ENCODE measurements around the gene HBG2.
A peak's percentile ranks its signal among the peaks of the same experiment; 100 is the strongest.

Gene HBG2

DNA sequence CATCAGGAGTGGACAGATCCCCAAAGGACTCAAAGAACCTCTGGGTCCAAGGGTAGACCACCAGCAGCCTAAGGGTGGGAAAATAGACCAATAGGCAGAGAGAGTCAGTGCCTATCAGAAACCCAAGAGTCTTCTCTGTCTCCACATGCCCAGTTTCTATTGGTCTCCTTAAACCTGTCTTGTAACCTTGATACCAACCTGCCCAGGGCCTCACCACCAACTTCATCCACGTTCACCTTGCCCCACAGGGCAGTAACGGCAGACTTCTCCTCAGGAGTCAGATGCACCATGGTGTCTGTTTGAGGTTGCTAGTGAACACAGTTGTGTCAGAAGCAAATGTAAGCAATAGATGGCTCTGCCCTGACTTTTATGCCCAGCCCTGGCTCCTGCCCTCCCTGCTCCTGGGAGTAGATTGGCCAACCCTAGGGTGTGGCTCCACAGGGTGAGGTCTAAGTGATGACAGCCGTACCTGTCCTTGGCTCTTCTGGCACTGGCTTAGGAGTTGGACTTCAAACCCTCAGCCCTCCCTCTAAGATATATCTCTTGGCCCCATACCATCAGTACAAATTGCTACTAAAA lies 27.8 kb downstream of the HBG2 start, which contains the start of gene HBB:
Gene HBB (minus strand): TSS at position 340 of the 579 bp plus-strand sequence. CDS start 50 bp downstream, at position 290.
- no peak for DNase-seq

DNA sequence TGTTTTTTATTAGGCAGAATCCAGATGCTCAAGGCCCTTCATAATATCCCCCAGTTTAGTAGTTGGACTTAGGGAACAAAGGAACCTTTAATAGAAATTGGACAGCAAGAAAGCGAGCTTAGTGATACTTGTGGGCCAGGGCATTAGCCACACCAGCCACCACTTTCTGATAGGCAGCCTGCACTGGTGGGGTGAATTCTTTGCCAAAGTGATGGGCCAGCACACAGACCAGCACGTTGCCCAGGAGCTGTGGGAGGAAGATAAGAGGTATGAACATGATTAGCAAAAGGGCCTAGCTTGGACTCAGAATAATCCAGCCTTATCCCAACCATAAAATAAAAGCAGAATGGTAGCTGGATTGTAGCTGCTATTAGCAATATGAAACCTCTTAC lies 29.1 kb downstream of the HBG2 start:
- DNase-seq = no peak

DNA sequence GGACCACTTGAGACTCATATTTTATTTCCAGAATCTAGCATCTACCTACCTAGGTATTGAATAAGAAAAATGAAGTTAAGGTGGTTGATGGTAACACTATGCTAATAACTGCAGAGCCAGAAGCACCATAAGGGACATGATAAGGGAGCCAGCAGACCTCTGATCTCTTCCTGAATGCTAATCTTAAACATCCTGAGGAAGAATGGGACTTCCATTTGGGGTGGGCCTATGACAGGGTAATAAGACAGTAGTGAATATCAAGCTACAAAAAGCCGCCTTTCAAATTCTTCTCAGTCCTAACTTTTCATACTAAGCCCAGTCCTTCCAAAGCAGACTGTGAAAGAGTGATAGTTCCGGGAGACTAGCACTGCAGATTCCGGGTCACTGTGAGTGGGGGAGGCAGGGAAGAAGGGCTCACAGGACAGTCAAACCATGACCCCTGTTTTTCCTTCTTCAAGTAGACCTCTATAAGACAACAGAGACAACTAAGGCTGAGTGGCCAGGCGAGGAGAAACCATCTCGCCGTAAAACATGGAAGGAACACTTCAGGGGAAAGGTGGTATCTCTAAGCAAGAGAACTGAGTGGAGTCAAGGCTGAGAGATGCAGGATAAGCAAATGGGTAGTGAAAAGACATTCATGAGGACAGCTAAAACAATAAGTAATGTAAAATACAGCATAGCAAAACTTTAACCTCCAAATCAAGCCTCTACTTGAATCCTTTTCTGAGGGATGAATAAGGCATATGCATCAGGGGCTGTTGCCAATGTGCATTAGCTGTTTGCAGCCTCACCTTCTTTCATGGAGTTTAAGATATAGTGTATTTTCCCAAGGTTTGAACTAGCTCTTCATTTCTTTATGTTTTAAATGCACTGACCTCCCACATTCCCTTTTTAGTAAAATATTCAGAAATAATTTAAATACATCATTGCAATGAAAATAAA lies 29.8 kb downstream of the HBG2 start:
- DNase-seq = no peak

GRCh38 chr11:5223686-5224085 lies 30.9 kb downstream of the HBG2 start:
- no peak for DNase-seq

DNA sequence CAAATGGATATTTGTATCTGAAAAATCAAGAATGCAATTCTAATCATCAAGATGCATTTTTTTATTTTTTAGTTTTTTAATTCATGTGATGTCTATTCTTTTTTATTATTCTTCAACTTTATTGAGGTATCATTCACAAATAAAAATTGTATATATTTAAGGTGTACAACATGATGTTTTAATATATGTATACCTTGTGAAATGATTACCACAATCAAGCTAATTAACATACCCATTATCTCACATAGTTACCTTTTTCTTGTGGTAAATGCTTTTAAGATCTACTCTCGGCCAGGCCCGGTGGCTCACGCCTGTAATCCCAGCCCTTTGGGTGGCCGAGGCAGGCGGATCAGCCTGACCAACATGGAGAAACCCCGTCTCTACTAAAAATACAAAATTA lies 31.4 kb downstream of the HBG2 start:
- DNase-seq = no peak

DNA sequence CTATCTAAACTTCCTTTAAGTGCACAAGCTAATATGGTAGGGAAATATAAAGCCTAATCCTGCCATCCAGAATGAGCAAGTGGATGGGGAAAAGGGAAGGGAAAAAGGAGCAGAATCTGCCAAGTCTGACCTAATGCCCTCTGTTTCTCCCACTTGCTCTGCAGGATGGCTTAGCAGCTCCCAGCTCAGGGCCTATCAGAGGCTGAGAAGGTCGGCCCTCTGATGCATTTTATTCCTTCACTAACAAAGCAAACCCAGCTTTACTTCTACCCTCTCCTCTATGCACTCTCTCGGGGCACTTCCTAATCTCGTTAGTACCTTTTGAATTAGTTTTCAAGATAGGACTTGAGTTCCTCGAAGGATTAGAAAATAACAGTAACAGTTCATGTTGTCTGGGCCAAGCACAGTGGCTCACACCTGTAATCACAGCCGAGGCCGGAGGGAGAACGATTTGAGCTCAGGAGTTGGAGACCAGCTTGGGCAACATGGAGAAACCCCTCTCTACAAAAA lies 44.1 kb downstream of the HBG2 start:
- DNase-seq = no peak

DNA sequence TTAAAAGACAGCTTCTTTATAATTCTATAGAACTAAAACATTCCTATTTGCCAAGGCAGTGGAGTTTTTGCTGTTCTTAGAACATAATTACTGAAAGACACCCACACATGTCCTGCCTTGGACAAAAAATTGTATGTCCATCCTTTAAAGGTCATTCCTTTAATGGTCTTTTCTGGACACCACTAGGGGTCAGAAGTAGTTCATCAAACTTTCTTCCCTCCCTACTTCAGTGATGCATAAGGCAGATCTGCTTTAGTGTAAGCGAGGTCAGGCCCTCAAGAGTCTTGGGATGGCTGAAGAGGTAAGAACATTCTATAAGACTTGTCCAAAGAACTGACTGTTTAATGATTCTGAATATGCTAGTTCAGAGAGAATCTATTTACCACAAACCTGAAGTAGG lies 49.8 kb downstream of the HBG2 start:
- DNase-seq = peak; percentile 84

DNA sequence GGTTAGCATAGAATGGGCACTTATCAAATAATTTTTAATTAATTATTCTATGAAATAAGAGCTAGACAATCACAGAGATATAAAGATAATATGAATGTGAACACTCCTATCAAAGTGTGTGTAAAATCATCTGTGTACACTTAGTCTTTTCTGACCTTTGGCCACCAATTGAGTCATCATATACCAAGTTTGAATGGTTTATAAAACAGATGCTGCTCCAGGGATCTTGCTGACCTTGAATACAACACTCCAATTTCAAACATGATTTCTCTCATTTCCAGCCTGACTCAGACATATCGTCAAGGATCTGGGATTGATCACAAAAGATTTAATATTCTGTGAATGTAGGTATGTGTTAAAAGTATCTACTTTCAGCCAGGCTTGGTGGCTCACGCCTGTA lies 51.2 kb downstream of the HBG2 start:
- DNase-seq = peak; percentile 36

All from DMS53 (cell line).